DMS53 treated with DMSO at 0.1 percent for 48 hours (cell line): ENCODE data around the gene PRRT4.

Experiments used
- DNase-seq: peaks from one replicate; lab custom pipeline; 2025; ENCODE audit not compliant: unreplicated experiment; lab: John Stamatoyannopoulos, UW

Gene PRRT4

GRCh38 chr7:128349466-128349825 is 12.0 kb downstream of the PRRT4 start:
- no peak for DNase-seq

- peak; percentile 49 for DNase-seq
Observed at GRCh38 chr7:128347647-128348097, 13.8 kb downstream of the PRRT4 start.

- DNase-seq: no peak
Observed at GRCh38 chr7:128344431-128344774, 17.1 kb downstream of the PRRT4 start.

- peak; percentile 78 for DNase-seq
Observed at GRCh38 chr7:128343554-128344430, 17.7 kb downstream of the PRRT4 start, which contains the start of gene RBM28. Gene RBM28 (minus strand): TSS chr7:128343908. CDS start chr7:128343793, 115 bp downstream.

GRCh38 chr7:128341733-128342132 is 19.8 kb downstream of the PRRT4 start:
- no peak for DNase-seq

GRCh38 chr7:128335730-128336129 is 25.8 kb downstream of the PRRT4 start:
- no peak for DNase-seq

GRCh38 chr7:128324368-128324680 is 37.2 kb downstream of the PRRT4 start:
- DNase-seq: no peak

GRCh38 chr7:128323459-128324367 is 37.8 kb downstream of the PRRT4 start:
- no peak for DNase-seq

- no peak for DNase-seq
Observed at GRCh38 chr7:128323040-128323439, 38.5 kb downstream of the PRRT4 start.

GRCh38 chr7:128322040-128322643 is 39.3 kb downstream of the PRRT4 start:
- peak; percentile 30 for DNase-seq

GRCh38 chr7:128321044-128321422 is 40.5 kb downstream of the PRRT4 start:
- no peak for DNase-seq

GRCh38 chr7:128318691-128319090 is 42.8 kb downstream of the PRRT4 start:
- no peak for DNase-seq

GRCh38 chr7:128311013-128311412 is 50.5 kb downstream of the PRRT4 start:
- no peak for DNase-seq

- no peak for DNase-seq
Observed at GRCh38 chr7:128310499-128310898, 51.0 kb downstream of the PRRT4 start.

- DNase-seq: no peak
Observed at GRCh38 chr7:128309976-128310375, 51.5 kb downstream of the PRRT4 start.

- no peak for DNase-seq
Observed at GRCh38 chr7:128309124-128309523, 52.4 kb downstream of the PRRT4 start.

- DNase-seq: no peak
Observed at GRCh38 chr7:128307061-128307460, 54.4 kb downstream of the PRRT4 start.

- DNase-seq: no peak
Observed at GRCh38 chr7:128304212-128304611, 57.3 kb downstream of the PRRT4 start.

GRCh38 chr7:128303643-128304042 is 57.8 kb downstream of the PRRT4 start:
- no peak for DNase-seq

- no peak for DNase-seq
Observed at GRCh38 chr7:128303133-128303532, 58.4 kb downstream of the PRRT4 start.

- no peak for DNase-seq
Observed at GRCh38 chr7:128302139-128302538, 59.4 kb downstream of the PRRT4 start.
